Smooth muscle cell (in vitro differentiated cells): ENCODE results near the gene SPOCK2. TPM values are rescaled to one million over a fixed set of nuclear protein-coding genes. Genes with fewer than 3 reads are reported as not detected.

Source experiments
- DNase-seq: peaks from one replicate; lab custom pipeline; 2025; ENCODE audit not compliant: unreplicated experiment; lab: John Stamatoyannopoulos, UW
- H2AFZ ChIP-seq: fragments of 200-600 bp; sonication (generic); 2 replicates; pipeline ENCODE4 v1.6.0; 2016; ENCODE audit warnings: antibody characterized with exemption, low read depth, mild to moderate bottlenecking
- H3F3A ChIP-seq: fragments of 200-600 bp; sonication (generic); 2 replicates; pipeline ENCODE4 v1.6.0; 2017; ENCODE audit warnings: antibody characterized with exemption, low read depth
- H3K27ac ChIP-seq: fragments of 200-600 bp; sonication (generic); 2 replicates; pipeline ENCODE4 v1.5.1; 2016; ENCODE audit warnings: low read depth, mild to moderate bottlenecking
- H3K27me3 ChIP-seq: fragments of 200-600 bp; sonication (generic); 2 replicates; pipeline ENCODE4 v1.6.1; 2016; ENCODE audit warnings: low read depth, mild to moderate bottlenecking
- H3K36me3 ChIP-seq: fragments of 200-600 bp; sonication (generic); 2 replicates; pipeline ENCODE4 v1.5.1; 2016; ENCODE audit warnings: low read depth
- H3K4me1 ChIP-seq: fragments of 200-600 bp; sonication (generic); 2 replicates; pipeline ENCODE4 v1.5.1; 2016; ENCODE audit warnings: low read depth
- H3K4me2 ChIP-seq: fragments of 200-600 bp; sonication (generic); 2 replicates; pipeline ENCODE4 v1.6.0; 2016; ENCODE audit warnings: mild to moderate bottlenecking
- H3K4me3 ChIP-seq: fragments of 200-600 bp; sonication (generic); 2 replicates; pipeline ENCODE4 v1.5.1; 2016; ENCODE audit warnings: mild to moderate bottlenecking
- H3K79me2 ChIP-seq: fragments of 200-600 bp; sonication (generic); 2 replicates; pipeline ENCODE4 v1.6.0; 2016; ENCODE audit warnings: low read depth, mild to moderate bottlenecking
- H3K9ac ChIP-seq: fragments of 200-600 bp; sonication (generic); 2 replicates; pipeline ENCODE4 v1.6.0; 2016; ENCODE audit warnings: low read depth
- H3K9me3 ChIP-seq: fragments of 200-600 bp; sonication (generic); replicated peaks from 2 replicates; pipeline ENCODE4 v1.5.1; 2016; ENCODE audit warnings: low read depth
- H4K20me1 ChIP-seq: fragments of 200-600 bp; sonication (generic); 2 replicates; pipeline ENCODE4 v1.6.0; 2016; ENCODE audit warnings: low read depth
- CTCF ChIP-seq: fragments of 200-600 bp; sonication (generic); IDR thresholded peaks from 2 replicates; pipeline ENCODE4 v1.5.1; 2017; ENCODE audit warnings: borderline replicate concordance, mild to moderate bottlenecking, antibody characterized with exemption; ENCODE audit not compliant: insufficient read depth, poor library complexity, severe bottlenecking
- WGBS: methylation state at CpG from one replicate; pipeline ENCODE4 v1.1.7; 2016; ENCODE audit warnings: low lambda C conversion rate; 5-methylcytosine and 5-hydroxymethylcytosine counted together
- polyA plus RNA-seq: library from polyadenylated mRNA; unstranded; fragments of >200 nt; fragmentation: Nextera tagmentation; extraction: Ambion mirVana; gene quantifications from 2 replicates; pipeline ENCODE4 v1.2.1, GENCODE V29; 2016
- total RNA-seq: library from RNA; depleted of rRNA; stranded (reverse); fragments of >200 nt; gene quantifications from 2 replicates; pipeline ENCODE4 v1.2.3, GENCODE V29; 2014

Gene SPOCK2
- total and polyA plus RNA-seq, 2 experiments from 2014 or later: 1.1 TPM; not detected in 1

GRCh38 chr10:72022228-72022627 lies 66.1 kb downstream of the SPOCK2 start:
- H2AFZ ChIP-seq: no peak overlapping the region
- H3K27me3 ChIP-seq: no peaks in the 10 kb centered on the region
- H3F3A ChIP-seq: no peaks in the 10 kb centered on the region
- no peaks in the 10 kb centered on the region for H4K20me1 ChIP-seq
- H3K9ac ChIP-seq: no peak overlapping the region
- no peaks in the 10 kb centered on the region for H3K9me3 ChIP-seq
- no peak overlapping the region for H3K4me3 ChIP-seq
- no peak overlapping the region for H3K4me2 ChIP-seq
- DNase-seq: no peak
- WGBS: 95% methylated on average over 6 of the region's 6 CpGs
- TF ChIP-seq CTCF: no peak
- H3K27ac ChIP-seq: no peak overlapping the region
- H3K4me1 ChIP-seq: peaks cover 6% of the 10 kb centered on the region
- no peaks in the 10 kb centered on the region for H3K79me2 ChIP-seq
- no peaks in the 10 kb centered on the region for H3K36me3 ChIP-seq

- no peak for TF ChIP-seq CTCF
- H3K36me3 ChIP-seq: no peaks in the 10 kb centered on the region
- H2AFZ ChIP-seq: no peak overlapping the region
- no peak overlapping the region for H3K4me2 ChIP-seq
- H3K9me3 ChIP-seq: no peaks in the 10 kb centered on the region
- no peak for DNase-seq
- no peaks in the 10 kb centered on the region for H3K27me3 ChIP-seq
- 92% methylated on average over 9 of the region's 9 CpGs for WGBS
- H3F3A ChIP-seq: no peaks in the 10 kb centered on the region
- H4K20me1 ChIP-seq: no peaks in the 10 kb centered on the region
- no peak overlapping the region for H3K9ac ChIP-seq
- H3K4me1 ChIP-seq: peaks cover 5% of the 10 kb centered on the region
- H3K79me2 ChIP-seq: no peaks in the 10 kb centered on the region
- H3K27ac ChIP-seq: no peak overlapping the region
- no peak overlapping the region for H3K4me3 ChIP-seq
Observed at GRCh38 chr10:72020914-72021809, 67.2 kb downstream of the SPOCK2 start.

GRCh38 chr10:72019085-72019876 lies 69.1 kb downstream of the SPOCK2 start:
- H3F3A ChIP-seq: no peaks in the 10 kb centered on the region
- H4K20me1 ChIP-seq: no peaks in the 10 kb centered on the region
- peaks cover 5% of the 10 kb centered on the region for H3K4me1 ChIP-seq
- no peak overlapping the region for H3K9ac ChIP-seq
- no peaks in the 10 kb centered on the region for H3K36me3 ChIP-seq
- no peak for DNase-seq
- no peak overlapping the region for H2AFZ ChIP-seq
- H3K79me2 ChIP-seq: no peaks in the 10 kb centered on the region
- TF ChIP-seq CTCF: no peak
- no peaks in the 10 kb centered on the region for H3K9me3 ChIP-seq
- H3K27ac ChIP-seq: no peak overlapping the region
- no peak overlapping the region for H3K4me3 ChIP-seq
- no peak overlapping the region for H3K4me2 ChIP-seq
- no peaks in the 10 kb centered on the region for H3K27me3 ChIP-seq
- 87% methylated on average over 11 of the region's 11 CpGs for WGBS
